ENCODE measurements around the gene BCLAF1.
A peak's percentile ranks its signal among the peaks of the same experiment; 100 is the strongest.
"Not testable (repeated sequence)": the region's sequence is repeated elsewhere in the genome, so short reads cannot be mapped to it uniquely, and the experiment has no call there.

BCLAF1 gene

DNA sequence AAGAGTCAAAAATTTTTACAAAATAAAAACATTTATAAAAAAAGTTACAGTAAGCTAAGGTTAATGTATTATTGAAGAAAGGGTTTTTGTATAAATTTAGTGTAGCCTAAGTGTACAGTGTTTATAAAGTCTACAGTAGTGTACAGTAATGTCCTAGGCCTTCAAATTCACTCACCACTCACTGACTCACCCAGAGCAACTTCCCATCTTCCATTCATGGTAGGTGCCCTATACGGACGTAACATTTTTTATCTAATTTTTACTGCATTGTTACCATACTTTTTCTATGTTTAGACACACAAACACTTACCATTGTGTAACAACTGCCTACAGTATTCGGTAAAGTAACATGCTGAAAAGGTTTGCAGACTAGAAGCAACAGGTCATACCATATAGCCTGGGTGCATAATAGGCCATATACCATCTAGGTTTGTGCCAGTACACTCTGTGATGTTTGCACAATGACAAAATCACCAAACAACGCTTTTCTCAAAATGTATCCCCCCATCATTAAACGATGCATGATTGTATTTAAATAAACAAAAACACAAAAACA lies 45.5 kb downstream of the BCLAF1 start:
- DNase-seq (ENCODE audit: low spot score) = no peak

- DNase-seq (ENCODE audit: low spot score) = no peak
Measured at GRCh38 chr6:136236466-136237293, 53.0 kb downstream of the BCLAF1 start.

DNA sequence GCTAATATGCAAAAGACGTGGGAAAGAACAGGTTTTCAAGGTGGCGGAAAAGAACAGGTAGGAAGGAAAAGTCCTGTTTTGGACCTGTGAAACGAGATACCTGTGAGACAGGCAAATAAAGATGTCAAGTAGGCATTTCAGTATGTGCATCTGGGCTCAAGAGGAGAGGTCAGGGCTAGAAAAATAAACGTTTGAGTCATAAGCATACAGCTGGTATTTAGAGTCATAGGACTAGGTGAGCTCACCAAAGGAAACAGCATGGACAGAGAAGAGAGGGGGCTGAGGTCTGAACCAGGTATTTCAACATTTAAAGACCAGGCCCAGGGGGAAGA lies 54.4 kb downstream of the BCLAF1 start:
- DNase-seq (ENCODE audit: low spot score) = no peak

- no peak for DNase-seq (ENCODE audit: low spot score)
Measured at GRCh38 chr6:136232701-136233100, 56.9 kb downstream of the BCLAF1 start.

DNA sequence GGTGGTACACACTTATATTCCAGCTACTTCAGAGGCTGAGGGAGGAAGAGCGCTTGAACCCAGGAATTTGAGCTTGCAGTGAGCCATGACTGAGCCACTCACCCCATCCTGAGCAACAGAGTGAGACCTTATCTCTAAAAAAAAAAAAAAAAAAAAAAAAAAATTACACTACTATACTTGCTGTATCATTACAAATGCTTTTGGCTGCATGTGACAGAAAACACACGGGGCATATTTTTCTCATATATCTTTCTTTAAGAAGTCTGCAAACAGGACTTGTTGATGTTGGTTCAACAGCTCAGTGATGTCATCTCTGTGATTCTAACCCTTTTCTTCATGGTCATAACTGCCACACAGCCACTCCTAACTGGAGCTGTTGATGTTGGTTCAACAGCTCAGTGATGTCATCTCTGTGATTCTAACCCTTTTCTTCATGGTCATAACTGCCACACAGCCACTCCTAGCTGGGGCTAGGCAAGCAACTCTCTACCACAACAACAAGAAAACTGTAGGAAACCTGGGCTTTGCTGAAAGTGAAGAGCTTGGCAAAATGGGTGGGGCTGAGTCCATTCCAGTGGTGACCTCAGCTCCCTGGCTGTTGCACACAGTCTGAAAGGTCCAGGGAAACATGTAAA lies 59.3 kb downstream of the BCLAF1 start:
- DNase-seq (ENCODE audit: low spot score) = no peak

DNA sequence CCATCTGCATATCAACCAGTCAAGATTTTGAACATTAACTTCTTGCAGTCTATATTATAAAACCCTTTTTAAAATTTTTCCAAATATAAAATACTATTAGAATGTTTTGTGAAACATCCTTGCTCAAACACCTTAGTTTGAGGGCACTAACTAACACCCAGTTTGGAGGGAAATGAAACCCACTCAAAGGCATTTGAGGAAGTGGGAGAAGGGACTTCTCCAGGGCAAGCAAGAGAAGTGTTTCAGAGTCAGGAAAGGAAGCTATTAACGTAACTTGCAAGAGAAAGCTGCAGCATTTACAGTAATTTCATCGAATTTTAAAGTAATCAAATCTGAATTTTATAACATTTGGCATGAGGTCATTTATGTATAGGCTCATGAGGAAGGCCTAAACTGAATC lies 60.8 kb downstream of the BCLAF1 start:
- DNase-seq (ENCODE audit: low spot score) = peak; percentile 41

- DNase-seq (ENCODE audit: low spot score) = no peak
Measured at GRCh38 chr6:136226674-136227377, 62.8 kb downstream of the BCLAF1 start.

GRCh38 chr6:136226027-136226673 lies 63.5 kb downstream of the BCLAF1 start:
- DNase-seq (ENCODE audit: low spot score) = peak; percentile 44

DNA sequence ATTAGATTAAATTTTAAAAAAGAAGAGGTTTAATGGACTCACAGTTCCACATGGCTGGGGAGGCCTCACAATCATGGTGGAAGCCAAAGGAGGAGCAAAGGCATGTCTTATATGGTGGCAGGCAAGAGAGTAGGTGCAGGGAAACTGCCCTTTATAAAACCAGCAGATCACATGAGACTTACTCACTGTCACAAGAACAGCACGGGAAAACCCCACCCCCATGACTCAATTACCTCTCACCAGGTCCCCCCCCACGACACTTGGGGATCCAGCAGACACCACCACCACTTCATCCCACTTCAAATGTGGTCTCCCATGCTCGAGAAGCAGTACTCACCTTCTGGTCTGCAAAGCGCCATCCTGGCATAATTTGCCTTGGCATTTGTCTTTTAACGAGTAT lies 64.2 kb downstream of the BCLAF1 start:
- DNase-seq (ENCODE audit: low spot score) = no peak

DNA sequence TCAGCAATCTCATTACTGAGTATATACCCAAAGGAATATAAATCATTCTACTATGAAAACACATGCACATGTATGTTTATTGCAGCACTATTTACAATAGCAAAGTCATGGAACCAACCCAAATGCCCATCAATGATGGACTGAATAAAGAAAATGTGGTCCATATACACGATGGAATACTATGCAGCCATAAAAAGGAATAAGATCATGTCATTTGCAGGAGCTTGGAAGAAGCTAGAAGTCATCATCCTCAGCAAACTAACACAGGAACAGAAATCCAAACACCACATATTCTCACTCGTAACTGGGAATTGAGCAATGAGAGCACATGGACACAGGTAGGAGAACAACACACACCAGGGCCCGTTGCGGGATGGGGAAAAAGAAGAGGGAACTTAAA lies 64.7 kb downstream of the BCLAF1 start:
- not testable (repeated sequence) for DNase-seq (ENCODE audit: low spot score)

DNA sequence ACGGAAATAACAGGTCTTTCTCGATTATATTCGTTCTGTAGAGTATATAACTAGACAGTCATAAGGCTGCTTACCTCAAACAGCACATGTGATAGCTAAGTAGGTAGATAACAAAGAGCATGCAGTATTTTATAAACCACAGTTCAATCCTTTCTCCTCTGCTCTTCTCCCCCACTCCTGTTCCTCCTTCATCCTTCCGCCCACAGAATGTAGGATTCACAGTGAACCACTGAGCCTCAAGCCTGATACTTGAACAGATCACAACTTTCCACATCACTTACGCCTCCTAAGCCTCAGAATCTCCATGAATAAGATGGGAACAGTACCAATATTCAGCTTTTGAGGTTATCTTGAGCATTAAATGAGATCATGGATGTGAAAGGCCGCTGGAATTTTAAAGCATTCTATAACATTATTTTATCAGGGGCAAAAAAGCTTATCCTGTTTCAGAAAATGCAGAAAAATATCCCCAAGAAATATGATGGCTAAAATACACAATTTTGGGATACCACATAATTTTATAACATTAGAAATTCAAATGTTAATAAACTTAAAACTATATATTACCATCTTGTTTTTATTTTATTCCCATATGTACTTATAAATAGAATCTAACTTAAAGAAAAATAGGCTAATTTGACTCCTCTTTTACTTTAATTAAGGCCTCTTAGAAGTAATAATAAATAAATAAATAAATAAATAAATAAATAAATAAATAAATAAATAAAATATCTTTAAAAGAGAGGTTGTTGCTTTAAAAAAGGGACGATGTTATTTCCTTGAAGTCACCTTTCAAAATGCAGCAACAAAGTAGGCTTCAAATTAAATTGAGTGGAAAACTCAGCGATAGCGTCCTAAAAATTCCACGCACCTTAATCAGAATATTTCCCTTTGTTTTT lies 72.9 kb downstream of the BCLAF1 start:
- no peak for DNase-seq (ENCODE audit: low spot score)

DNA sequence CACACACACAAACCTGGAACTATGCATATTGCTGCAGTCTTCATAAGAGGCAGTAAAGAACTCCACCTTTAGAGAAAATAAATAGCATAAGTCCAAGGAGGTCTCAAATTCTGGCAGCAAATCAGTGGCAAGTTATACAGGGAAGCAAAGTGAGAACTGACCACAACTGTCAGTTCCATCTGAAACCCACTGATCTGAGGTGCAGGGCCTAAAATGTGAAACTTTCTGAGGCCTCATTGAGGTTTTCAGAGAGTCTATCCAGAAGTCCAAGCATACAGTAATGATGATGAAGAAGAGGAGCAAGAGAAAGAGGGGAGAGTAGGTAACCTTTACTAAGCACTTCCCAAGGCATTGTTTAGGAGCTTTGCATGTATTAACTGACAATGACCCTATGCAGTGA lies 75.8 kb downstream of the BCLAF1 start:
- no peak for DNase-seq (ENCODE audit: low spot score)

GRCh38 chr6:136213012-136213539 lies 76.6 kb downstream of the BCLAF1 start:
- DNase-seq (ENCODE audit: low spot score) = no peak

DNA sequence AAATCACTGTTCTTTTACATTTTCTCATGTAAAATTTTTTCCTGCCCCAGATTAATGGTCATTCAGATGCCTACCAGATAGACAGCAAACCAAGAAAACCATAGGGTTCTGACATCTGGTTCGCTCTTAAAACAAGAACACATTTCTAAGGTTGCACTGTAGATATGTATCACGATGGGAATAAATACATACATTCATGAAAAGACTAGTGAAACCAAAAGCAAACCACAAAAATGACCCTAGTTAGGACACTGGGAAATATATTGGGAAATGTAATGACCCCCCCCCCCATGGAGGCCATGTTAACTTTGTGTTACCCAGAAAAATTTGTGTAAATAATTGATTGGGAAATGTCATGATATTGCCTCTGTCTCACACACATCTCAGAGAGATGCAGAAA lies 77.0 kb downstream of the BCLAF1 start:
- no peak for DNase-seq (ENCODE audit: low spot score)

- no peak for DNase-seq (ENCODE audit: low spot score)
Measured at GRCh38 chr6:136210398-136211165, 79.1 kb downstream of the BCLAF1 start.

- DNase-seq (ENCODE audit: low spot score) = no peak
Measured at GRCh38 chr6:136209496-136209895, 80.2 kb downstream of the BCLAF1 start.

GRCh38 chr6:136208783-136209182 lies 80.9 kb downstream of the BCLAF1 start:
- DNase-seq (ENCODE audit: low spot score) = no peak
